Panc1 (cell line): Measurements from ENCODE around the gene SHROOM3. TPM values are rescaled to one million over a fixed set of nuclear protein-coding genes. Genes with fewer than 3 reads are reported as not detected.

ENCODE experiments used
- ATAC-seq: fragments of 200-7000 bp; cut with Tn5 transposase; 2 replicates; pipeline ENCODE4 v1.9.1; 2020; ENCODE audit warnings: mild to moderate bottlenecking, moderate library complexity
- BruUV-seq: library from RNA; stranded (reverse); fragments of 400-500 nt; replicated peaks from 2 replicates; lab custom pipeline; 2021; lab: Mats Ljungman, UMichigan
- CTCF ChIA-PET: fragments of 300-600 bp; sonication (Branson Sonifier 250); formaldehyde crosslinking; loops from one replicate; lab custom pipeline; 2022; ENCODE audit warnings: antibody characterized with exemption; lab: Charles Lee
- POLR2A ChIA-PET: fragments of 300-600 bp; sonication (Branson Sonifier 250); formaldehyde crosslinking; loops from one replicate; lab custom pipeline; 2022; ENCODE audit warnings: antibody characterized with exemption; lab: Charles Lee
- DNase-seq: peaks from one replicate; pipeline ENCODE4 v3.0.0-alpha.2; 2010; ENCODE audit warnings: low read depth, low spot score
- H3K27ac ChIP-seq: 2 replicates; pipeline ENCODE4 v1.5.1; 2011; ENCODE audit warnings: mild to moderate bottlenecking, low read length, inconsistent platforms
- H3K27me3 ChIP-seq: fragments of 200-500 bp; sonication (Bioruptor generic); 2 replicates; pipeline ENCODE4 v1.6.0; 2014; ENCODE audit warnings: low read length, inconsistent platforms; ENCODE audit not compliant: control insufficient read depth, insufficient read depth
- H3K36me3 ChIP-seq: fragments of 200-500 bp; sonication (Bioruptor generic); 2 replicates; pipeline ENCODE4 v1.5.1; 2014; ENCODE audit warnings: inconsistent platforms, mild to moderate bottlenecking, low read length, moderate library complexity; ENCODE audit not compliant: control insufficient read depth, insufficient read depth
- H3K4me1 ChIP-seq: 2 replicates; pipeline ENCODE4 v1.5.1; 2011; ENCODE audit warnings: inconsistent platforms, mild to moderate bottlenecking, low read length, moderate library complexity; ENCODE audit not compliant: control insufficient read depth, insufficient read depth
- H3K4me3 ChIP-seq, 2 experiments: 2 replicates each; pipeline ENCODE4 v1.5.1; 2011 to 2012; ENCODE audit warnings: low read depth in 2 of 2, low read length in 2 of 2, mild to moderate bottlenecking in 2 of 2, inconsistent platforms in 1 of 2, moderate library complexity in 1 of 2
- H3K9me3 ChIP-seq: fragments of 200-500 bp; sonication (Bioruptor generic); 2 replicates; pipeline ENCODE4 v1.5.1; 2014; ENCODE audit warnings: low read depth, mild to moderate bottlenecking, inconsistent platforms, low read length, moderate library complexity; ENCODE audit not compliant: control insufficient read depth, insufficient read depth
- POLR2AphosphoS5 ChIP-seq: IDR thresholded peaks from 2 replicates; pipeline ENCODE4 v1.6.1; 2012; ENCODE audit warnings: mild to moderate bottlenecking, low read depth, low read length, moderate library complexity
- SIN3A ChIP-seq: IDR thresholded peaks from 2 replicates; pipeline ENCODE4 v1.6.1; 2012; ENCODE audit warnings: low read depth, mild to moderate bottlenecking, low read length, moderate library complexity, borderline replicate concordance; ENCODE audit not compliant: insufficient read depth
- TCF7L2 ChIP-seq: IDR thresholded peaks from 2 replicates; pipeline ENCODE4 v1.6.1; 2011; ENCODE audit warnings: mild to moderate bottlenecking, low read depth, low read length, inconsistent platforms
- in situ Hi-C: cut with HindIII; loops from 2 replicates; pipeline ENCODE4 v1.10.0; 2016; ENCODE audit warnings: low sequenced_read_pairs, low pct_unique_long_range_greater_than_20kb
- intact Hi-C: fragments of 100-400 bp; cut with micrococcal nuclease; formaldehyde crosslinking; loops from one replicate; pipeline ENCODE4 v1.10.0; 2022; ENCODE audit not compliant: unreplicated experiment
- total RNA-seq: library from RNA; stranded (reverse); gene quantifications from one replicate; pipeline ENCODE4 v1.2.1, GENCODE V29; 2021; ENCODE audit not compliant: unreplicated experiment
- TF ChIP-seq, protein P1 (sequence below): fragments of 450-650 bp; IDR thresholded peaks from 2 replicates; pipeline ENCODE4 v1.5.1; 2017; ENCODE audit warnings: mild to moderate bottlenecking
- TF ChIP-seq, protein P2 (sequence below), 2 experiments: IDR thresholded peaks; 2 replicates each; pipeline ENCODE4 v1.6.1; 2011 to 2012; ENCODE audit warnings: low read depth in 2 of 2, control low read depth in 1 of 2, low read length in 1 of 2, mild to moderate bottlenecking in 1 of 2, moderate library complexity in 1 of 2; ENCODE audit not compliant: insufficient read depth in 1 of 2

SHROOM3 gene
- total RNA-seq, 1 experiment from 2014 or later, result 7.2 TPM

DNA sequence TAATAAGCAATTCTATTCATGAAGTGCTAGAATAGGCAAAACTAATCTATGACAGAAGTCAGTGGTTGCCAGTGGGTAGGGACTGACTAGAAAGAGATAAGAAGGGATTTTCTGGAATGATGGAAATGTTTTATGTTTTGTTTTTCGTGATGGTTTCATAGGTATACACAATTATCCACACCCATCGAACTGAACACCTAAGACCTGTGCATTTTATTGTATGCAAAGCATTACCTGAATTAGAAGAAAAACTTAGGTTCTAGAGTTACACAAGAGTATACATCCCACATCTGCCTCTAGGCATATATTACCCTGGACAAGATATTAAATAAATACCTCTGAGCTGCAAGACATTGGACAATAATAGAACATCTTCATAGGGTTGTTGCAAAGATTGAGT lies 257.7 kb downstream of the SHROOM3 start:
- TF ChIP-seq TCF7L2 (no peak), SIN3A (no peak), POLR2AphosphoS5 (no peak)
- TF ChIP-seq, protein P1, sequence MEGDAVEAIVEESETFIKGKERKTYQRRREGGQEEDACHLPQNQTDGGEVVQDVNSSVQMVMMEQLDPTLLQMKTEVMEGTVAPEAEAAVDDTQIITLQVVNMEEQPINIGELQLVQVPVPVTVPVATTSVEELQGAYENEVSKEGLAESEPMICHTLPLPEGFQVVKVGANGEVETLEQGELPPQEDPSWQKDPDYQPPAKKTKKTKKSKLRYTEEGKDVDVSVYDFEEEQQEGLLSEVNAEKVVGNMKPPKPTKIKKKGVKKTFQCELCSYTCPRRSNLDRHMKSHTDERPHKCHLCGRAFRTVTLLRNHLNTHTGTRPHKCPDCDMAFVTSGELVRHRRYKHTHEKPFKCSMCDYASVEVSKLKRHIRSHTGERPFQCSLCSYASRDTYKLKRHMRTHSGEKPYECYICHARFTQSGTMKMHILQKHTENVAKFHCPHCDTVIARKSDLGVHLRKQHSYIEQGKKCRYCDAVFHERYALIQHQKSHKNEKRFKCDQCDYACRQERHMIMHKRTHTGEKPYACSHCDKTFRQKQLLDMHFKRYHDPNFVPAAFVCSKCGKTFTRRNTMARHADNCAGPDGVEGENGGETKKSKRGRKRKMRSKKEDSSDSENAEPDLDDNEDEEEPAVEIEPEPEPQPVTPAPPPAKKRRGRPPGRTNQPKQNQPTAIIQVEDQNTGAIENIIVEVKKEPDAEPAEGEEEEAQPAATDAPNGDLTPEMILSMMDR, result no peak
- TF ChIP-seq, protein P2, sequence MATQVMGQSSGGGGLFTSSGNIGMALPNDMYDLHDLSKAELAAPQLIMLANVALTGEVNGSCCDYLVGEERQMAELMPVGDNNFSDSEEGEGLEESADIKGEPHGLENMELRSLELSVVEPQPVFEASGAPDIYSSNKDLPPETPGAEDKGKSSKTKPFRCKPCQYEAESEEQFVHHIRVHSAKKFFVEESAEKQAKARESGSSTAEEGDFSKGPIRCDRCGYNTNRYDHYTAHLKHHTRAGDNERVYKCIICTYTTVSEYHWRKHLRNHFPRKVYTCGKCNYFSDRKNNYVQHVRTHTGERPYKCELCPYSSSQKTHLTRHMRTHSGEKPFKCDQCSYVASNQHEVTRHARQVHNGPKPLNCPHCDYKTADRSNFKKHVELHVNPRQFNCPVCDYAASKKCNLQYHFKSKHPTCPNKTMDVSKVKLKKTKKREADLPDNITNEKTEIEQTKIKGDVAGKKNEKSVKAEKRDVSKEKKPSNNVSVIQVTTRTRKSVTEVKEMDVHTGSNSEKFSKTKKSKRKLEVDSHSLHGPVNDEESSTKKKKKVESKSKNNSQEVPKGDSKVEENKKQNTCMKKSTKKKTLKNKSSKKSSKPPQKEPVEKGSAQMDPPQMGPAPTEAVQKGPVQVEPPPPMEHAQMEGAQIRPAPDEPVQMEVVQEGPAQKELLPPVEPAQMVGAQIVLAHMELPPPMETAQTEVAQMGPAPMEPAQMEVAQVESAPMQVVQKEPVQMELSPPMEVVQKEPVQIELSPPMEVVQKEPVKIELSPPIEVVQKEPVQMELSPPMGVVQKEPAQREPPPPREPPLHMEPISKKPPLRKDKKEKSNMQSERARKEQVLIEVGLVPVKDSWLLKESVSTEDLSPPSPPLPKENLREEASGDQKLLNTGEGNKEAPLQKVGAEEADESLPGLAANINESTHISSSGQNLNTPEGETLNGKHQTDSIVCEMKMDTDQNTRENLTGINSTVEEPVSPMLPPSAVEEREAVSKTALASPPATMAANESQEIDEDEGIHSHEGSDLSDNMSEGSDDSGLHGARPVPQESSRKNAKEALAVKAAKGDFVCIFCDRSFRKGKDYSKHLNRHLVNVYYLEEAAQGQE (IDR thresholded peaks at IDR 0.05; ENCODE audit: insufficient read depth in 1 of 2, low read depth in 2 of 2, low read length in 1 of 2), result no peak
- H3K4me3 ChIP-seq, result no peak overlapping the region
- CTCF ChIA-PET, result no interaction called here
- no TSS peak for BruUV-seq
- no peaks in the 10 kb centered on the region for H3K9me3 ChIP-seq
- no peak for ATAC-seq
- no peak for DNase-seq
- H3K27ac ChIP-seq, result no peak overlapping the region
- no peaks in the 10 kb centered on the region; the same call in 1 of the 2 replicates for H3K36me3 ChIP-seq
- POLR2A ChIA-PET, result no interaction called here
- intact Hi-C loops (no loop called here), in situ Hi-C loops (no loop called here)
- no peaks in the 10 kb centered on the region; the same call in 1 of the 2 replicates for H3K4me1 ChIP-seq
- peaks cover 2% of the 10 kb centered on the region; the same call in 1 of the 2 replicates for H3K27me3 ChIP-seq

DNA sequence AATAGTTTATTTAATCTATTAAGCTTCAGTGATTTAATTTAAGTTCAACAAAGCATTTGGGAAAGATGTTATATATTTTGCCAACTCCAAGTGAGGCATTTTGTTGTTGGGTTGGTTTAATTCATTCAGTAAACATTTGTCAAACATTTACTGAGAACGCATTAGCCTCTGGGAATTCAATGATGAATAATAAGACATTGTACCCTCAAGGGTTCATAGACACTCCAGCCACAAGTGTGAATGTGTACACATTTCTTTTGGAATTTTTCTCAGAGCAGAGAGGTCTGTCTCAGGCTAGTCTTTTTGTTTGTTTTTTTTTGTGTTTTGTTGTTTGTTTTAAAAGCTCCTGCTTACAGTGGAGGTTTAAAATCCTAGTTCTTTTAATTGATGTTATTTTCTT lies 259.0 kb downstream of the SHROOM3 start:
- no peaks in the 10 kb centered on the region; the same call in 1 of the 2 replicates for H3K27me3 ChIP-seq
- in situ Hi-C loops (no loop called here), intact Hi-C loops (no loop called here)
- H3K27ac ChIP-seq, result no peak overlapping the region
- DNase-seq, result no peak
- no peaks in the 10 kb centered on the region for H3K9me3 ChIP-seq
- TF ChIP-seq POLR2AphosphoS5 (no peak), TCF7L2 (no peak), SIN3A (no peak)
- TF ChIP-seq, protein P2 (IDR thresholded peaks at IDR 0.05; ENCODE audit: insufficient read depth in 1 of 2, low read depth in 2 of 2, low read length in 1 of 2), result no peak
- TF ChIP-seq, protein P1, result no peak
- CTCF ChIA-PET, result no interaction called here
- ATAC-seq, result no peak
- H3K4me1 ChIP-seq, result no peaks in the 10 kb centered on the region; the same call in 1 of the 2 replicates
- POLR2A ChIA-PET, result no interaction called here
- BruUV-seq, result no TSS peak
- H3K4me3 ChIP-seq, result no peak overlapping the region
- H3K36me3 ChIP-seq, result no peaks in the 10 kb centered on the region; the same call in 1 of the 2 replicates
